Choroid plexus epithelial cell (primary cell): ENCODE data around the gene GPN2.

Experiments used
- DNase-seq: peaks from one replicate; pipeline ENCODE4 v3.0.0-alpha.2; 2010; ENCODE audit warnings: low read depth
- H3K4me3 ChIP-seq: 2 replicates; pipeline ENCODE4 v1.5.1; 2011; ENCODE audit warnings: low read depth, mild to moderate bottlenecking, control low read depth, low read length, moderate library complexity
- CTCF ChIP-seq: conservative IDR thresholded peaks from 2 replicates; pipeline ENCODE4 v1.5.1; 2011; ENCODE audit warnings: low read depth, mild to moderate bottlenecking, control low read depth, inconsistent platforms, low read length, moderate library complexity

GPN2 gene

GRCh38 chr1:26857473-26858060 is 32.5 kb downstream of the GPN2 start:
- no peak for DNase-seq
- no peak overlapping the region for H3K4me3 ChIP-seq
- no peak for TF ChIP-seq CTCF

- no peak for DNase-seq
- no peak for TF ChIP-seq CTCF
- no peak overlapping the region for H3K4me3 ChIP-seq
These were observed 33.2 kb downstream of the GPN2 start for GRCh38 chr1:26856604-26857469.

GRCh38 chr1:26856181-26856580 is 33.9 kb downstream of the GPN2 start:
- no peak for TF ChIP-seq CTCF
- no peak overlapping the region for H3K4me3 ChIP-seq
- DNase-seq, result no peak

GRCh38 chr1:26855636-26856035 is 34.4 kb downstream of the GPN2 start:
- H3K4me3 ChIP-seq, result no peak overlapping the region
- no peak for TF ChIP-seq CTCF
- DNase-seq, result no peak

- TF ChIP-seq CTCF, result no peak
- no peak overlapping the region for H3K4me3 ChIP-seq
- no peak for DNase-seq
These were observed 35.2 kb downstream of the GPN2 start for GRCh38 chr1:26854906-26855305.

GRCh38 chr1:26853600-26853999 is 36.5 kb downstream of the GPN2 start:
- H3K4me3 ChIP-seq, result no peak overlapping the region
- DNase-seq, result no peak
- no peak for TF ChIP-seq CTCF

GRCh38 chr1:26853156-26853555 is 36.9 kb downstream of the GPN2 start:
- DNase-seq, result peak; percentile 82
- no peak overlapping the region for H3K4me3 ChIP-seq
- TF ChIP-seq CTCF, result peak; percentile 89
